ENCODE measurements around the gene OR4D9.

The OR4D9 gene

GRCh38 chr11:59528711-59529110 is 17.4 kb downstream of the OR4D9 start:
- H2BK15ac ChIP-seq (ENCODE audit: low read depth, poor library complexity, severe bottlenecking) = no peak overlapping the region
- no peak overlapping the region for H3K23ac ChIP-seq (ENCODE audit: low read length in 2 of 2)
- no peak overlapping the region for H3K9ac ChIP-seq (ENCODE audit: low read length)
- H3K79me1 ChIP-seq (replicated peaks; ENCODE audit: low read length, poor library complexity, severe bottlenecking) = no peaks in the 10 kb centered on the region
- no peaks in the 10 kb centered on the region for H3K4me1 ChIP-seq (ENCODE audit: control insufficient read depth, insufficient read depth, low read depth, low read length)
- H3K4me2 ChIP-seq (ENCODE audit: low read length, poor library complexity, severe bottlenecking) = no peak overlapping the region
- H2BK120ac ChIP-seq (ENCODE audit: low read depth, low read length) = no peak overlapping the region
- no peak overlapping the region for H2AK5ac ChIP-seq (ENCODE audit: low read length, severe bottlenecking)
- H3K4me3 ChIP-seq (ENCODE audit: insufficient read depth in 1 of 2, low read depth in 1 of 2, low read length in 2 of 2) = no peak overlapping the region
- H3K9me3 ChIP-seq (ENCODE audit: control insufficient read depth, low read length) = no peaks in the 10 kb centered on the region
- H3K4ac ChIP-seq (ENCODE audit: low read depth in 1 of 2, low read length in 2 of 2) = no peak overlapping the region
- DNase-seq = no peak
- peaks cover 0 to 15% of the 10 kb centered on the region in 2 experiments for H3K27me3 ChIP-seq (ENCODE audit: control insufficient read depth in 1 of 2, insufficient read depth in 1 of 2, low read length in 2 of 2)
- WGBS = 39% methylated on average over 7 of the region's 7 CpGs
- no peak overlapping the region for H4K91ac ChIP-seq (ENCODE audit: low read length)
- H2BK5ac ChIP-seq (ENCODE audit: low read depth, low read length, poor library complexity, severe bottlenecking) = no peak overlapping the region
- H2AFZ ChIP-seq (ENCODE audit: low read depth, low read length) = no peak overlapping the region
- no peak overlapping the region for H2BK12ac ChIP-seq (ENCODE audit: low read length in 2 of 2)
- no peak overlapping the region for H3K27ac ChIP-seq (ENCODE audit: low read length, poor library complexity, severe bottlenecking)
- no peak overlapping the region for H3K18ac ChIP-seq (ENCODE audit: low read depth in 1 of 2, low read length in 2 of 2)
- H3K36me3 ChIP-seq (ENCODE audit: control insufficient read depth in 1 of 2, insufficient read depth in 2 of 2, low read depth in 1 of 2, low read length in 2 of 2) = no peaks in the 10 kb centered on the region
- H3K14ac ChIP-seq (ENCODE audit: low read length in 2 of 2) = no peak overlapping the region
- no peak overlapping the region for H4K8ac ChIP-seq (ENCODE audit: low read length)

GRCh38 chr11:59532620-59533019 is 21.3 kb downstream of the OR4D9 start:
- no peak overlapping the region for H2BK5ac ChIP-seq (ENCODE audit: low read depth, low read length, poor library complexity, severe bottlenecking)
- no peak overlapping the region for H2BK120ac ChIP-seq (ENCODE audit: low read depth, low read length)
- no peak overlapping the region for H3K23ac ChIP-seq (ENCODE audit: low read length in 2 of 2)
- H3K4me3 ChIP-seq (ENCODE audit: insufficient read depth in 1 of 2, low read depth in 1 of 2, low read length in 2 of 2) = no peak overlapping the region
- H2AFZ ChIP-seq (ENCODE audit: low read depth, low read length) = no peak overlapping the region
- no peak for DNase-seq
- no peak overlapping the region for H3K14ac ChIP-seq (ENCODE audit: low read length in 2 of 2)
- no peaks in the 10 kb centered on the region for H3K9me3 ChIP-seq (ENCODE audit: control insufficient read depth, low read length)
- H4K91ac ChIP-seq (ENCODE audit: low read length) = no peak overlapping the region
- H3K9ac ChIP-seq (ENCODE audit: low read length) = no peak overlapping the region
- H2AK5ac ChIP-seq (ENCODE audit: low read length, severe bottlenecking) = no peak overlapping the region
- WGBS = no CpG with 5 or more reads among the region's 2 CpGs
- peaks cover 0 to 7% of the 10 kb centered on the region in 2 experiments for H3K27me3 ChIP-seq (ENCODE audit: control insufficient read depth in 1 of 2, insufficient read depth in 1 of 2, low read length in 2 of 2)
- H3K36me3 ChIP-seq (ENCODE audit: control insufficient read depth in 1 of 2, insufficient read depth in 2 of 2, low read depth in 1 of 2, low read length in 2 of 2) = no peaks in the 10 kb centered on the region
- H3K4ac ChIP-seq (ENCODE audit: low read depth in 1 of 2, low read length in 2 of 2) = no peak overlapping the region
- H2BK15ac ChIP-seq (ENCODE audit: low read depth, poor library complexity, severe bottlenecking) = no peak overlapping the region
- no peaks in the 10 kb centered on the region for H3K4me1 ChIP-seq (ENCODE audit: control insufficient read depth, insufficient read depth, low read depth, low read length)
- H3K79me1 ChIP-seq (replicated peaks; ENCODE audit: low read length, poor library complexity, severe bottlenecking) = no peaks in the 10 kb centered on the region
- H4K8ac ChIP-seq (ENCODE audit: low read length) = no peak overlapping the region
- H3K18ac ChIP-seq (ENCODE audit: low read depth in 1 of 2, low read length in 2 of 2) = no peak overlapping the region
- no peak overlapping the region for H3K27ac ChIP-seq (ENCODE audit: low read length, poor library complexity, severe bottlenecking)
- no peak overlapping the region for H2BK12ac ChIP-seq (ENCODE audit: low read length in 2 of 2)
- no peak overlapping the region for H3K4me2 ChIP-seq (ENCODE audit: low read length, poor library complexity, severe bottlenecking)

- no peak overlapping the region for H3K18ac ChIP-seq (ENCODE audit: low read depth in 1 of 2, low read length in 2 of 2)
- H3K27ac ChIP-seq (ENCODE audit: low read length, poor library complexity, severe bottlenecking) = no peak overlapping the region
- no peak overlapping the region for H3K4me3 ChIP-seq (ENCODE audit: insufficient read depth in 1 of 2, low read depth in 1 of 2, low read length in 2 of 2)
- no peak overlapping the region for H2BK5ac ChIP-seq (ENCODE audit: low read depth, low read length, poor library complexity, severe bottlenecking)
- no peak overlapping the region for H2AFZ ChIP-seq (ENCODE audit: low read depth, low read length)
- DNase-seq = no peak
- H3K4me2 ChIP-seq (ENCODE audit: low read length, poor library complexity, severe bottlenecking) = no peak overlapping the region
- no peaks in the 10 kb centered on the region for H3K4me1 ChIP-seq (ENCODE audit: control insufficient read depth, insufficient read depth, low read depth, low read length)
- H3K9me3 ChIP-seq (ENCODE audit: control insufficient read depth, low read length) = no peaks in the 10 kb centered on the region
- no peak overlapping the region for H3K23ac ChIP-seq (ENCODE audit: low read length in 2 of 2)
- no peak overlapping the region for H2BK120ac ChIP-seq (ENCODE audit: low read depth, low read length)
- H2BK15ac ChIP-seq (ENCODE audit: low read depth, poor library complexity, severe bottlenecking) = no peak overlapping the region
- H4K8ac ChIP-seq (ENCODE audit: low read length) = no peak overlapping the region
- H2BK12ac ChIP-seq (ENCODE audit: low read length in 2 of 2) = no peak overlapping the region
- no peaks in the 10 kb centered on the region for H3K79me1 ChIP-seq (replicated peaks; ENCODE audit: low read length, poor library complexity, severe bottlenecking)
- no peak overlapping the region for H3K4ac ChIP-seq (ENCODE audit: low read depth in 1 of 2, low read length in 2 of 2)
- H2AK5ac ChIP-seq (ENCODE audit: low read length, severe bottlenecking) = no peak overlapping the region
- H3K9ac ChIP-seq (ENCODE audit: low read length) = no peak overlapping the region
- H3K14ac ChIP-seq (ENCODE audit: low read length in 2 of 2) = no peak overlapping the region
- H4K91ac ChIP-seq (ENCODE audit: low read length) = no peak overlapping the region
- H3K27me3 ChIP-seq (ENCODE audit: control insufficient read depth in 1 of 2, insufficient read depth in 1 of 2, low read length in 2 of 2) = no peaks in the 10 kb centered on the region
- 92% methylated on average over 1 of the region's 1 CpG for WGBS
- H3K36me3 ChIP-seq (ENCODE audit: control insufficient read depth in 1 of 2, insufficient read depth in 2 of 2, low read depth in 1 of 2, low read length in 2 of 2) = no peaks in the 10 kb centered on the region
These were observed 23.3 kb downstream of the OR4D9 start for GRCh38 chr11:59534676-59535075.

GRCh38 chr11:59542142-59542810 is 30.9 kb downstream of the OR4D9 start:
- no peak overlapping the region for H3K27ac ChIP-seq (ENCODE audit: low read length, poor library complexity, severe bottlenecking)
- no peak overlapping the region for H3K4me2 ChIP-seq (ENCODE audit: low read length, poor library complexity, severe bottlenecking)
- no peaks in the 10 kb centered on the region for H3K9me3 ChIP-seq (ENCODE audit: control insufficient read depth, low read length)
- H3K14ac ChIP-seq (ENCODE audit: low read length in 2 of 2) = no peak overlapping the region
- H2AK5ac ChIP-seq (ENCODE audit: low read length, severe bottlenecking) = no peak overlapping the region
- peaks cover 1% of the 10 kb centered on the region for H3K4me1 ChIP-seq (ENCODE audit: control insufficient read depth, insufficient read depth, low read depth, low read length)
- no peak overlapping the region for H2BK120ac ChIP-seq (ENCODE audit: low read depth, low read length)
- H3K79me1 ChIP-seq (replicated peaks; ENCODE audit: low read length, poor library complexity, severe bottlenecking) = no peaks in the 10 kb centered on the region
- H2AFZ ChIP-seq (ENCODE audit: low read depth, low read length) = no peak overlapping the region
- 78% methylated on average over 2 of the region's 3 CpGs for WGBS
- H3K36me3 ChIP-seq (ENCODE audit: control insufficient read depth in 1 of 2, insufficient read depth in 2 of 2, low read depth in 1 of 2, low read length in 2 of 2) = no peaks in the 10 kb centered on the region
- H2BK5ac ChIP-seq (ENCODE audit: low read depth, low read length, poor library complexity, severe bottlenecking) = no peak overlapping the region
- no peak overlapping the region for H4K8ac ChIP-seq (ENCODE audit: low read length)
- H2BK12ac ChIP-seq (ENCODE audit: low read length in 2 of 2) = no peak overlapping the region
- no peak overlapping the region for H3K4ac ChIP-seq (ENCODE audit: low read depth in 1 of 2, low read length in 2 of 2)
- H3K9ac ChIP-seq (ENCODE audit: low read length) = no peak overlapping the region
- no peak overlapping the region for H3K23ac ChIP-seq (ENCODE audit: low read length in 2 of 2)
- no peaks in the 10 kb centered on the region for H3K27me3 ChIP-seq (ENCODE audit: control insufficient read depth in 1 of 2, insufficient read depth in 1 of 2, low read length in 2 of 2)
- no peak overlapping the region for H4K91ac ChIP-seq (ENCODE audit: low read length)
- no peak for DNase-seq
- H3K4me3 ChIP-seq (ENCODE audit: insufficient read depth in 1 of 2, low read depth in 1 of 2, low read length in 2 of 2) = no peak overlapping the region
- no peak overlapping the region for H3K18ac ChIP-seq (ENCODE audit: low read depth in 1 of 2, low read length in 2 of 2)
- H2BK15ac ChIP-seq (ENCODE audit: low read depth, poor library complexity, severe bottlenecking) = no peak overlapping the region

Measured in mesenchymal stem cell (in vitro differentiated cells and primary cell).